Measurements from ENCODE around the gene ATMIN. TPM values are rescaled to one million over a fixed set of nuclear protein-coding genes. Genes with fewer than 3 reads are reported as not detected.

The ATMIN gene
- total RNA-seq, 1 experiment from 2014 or later: 46.7 TPM

DNA sequence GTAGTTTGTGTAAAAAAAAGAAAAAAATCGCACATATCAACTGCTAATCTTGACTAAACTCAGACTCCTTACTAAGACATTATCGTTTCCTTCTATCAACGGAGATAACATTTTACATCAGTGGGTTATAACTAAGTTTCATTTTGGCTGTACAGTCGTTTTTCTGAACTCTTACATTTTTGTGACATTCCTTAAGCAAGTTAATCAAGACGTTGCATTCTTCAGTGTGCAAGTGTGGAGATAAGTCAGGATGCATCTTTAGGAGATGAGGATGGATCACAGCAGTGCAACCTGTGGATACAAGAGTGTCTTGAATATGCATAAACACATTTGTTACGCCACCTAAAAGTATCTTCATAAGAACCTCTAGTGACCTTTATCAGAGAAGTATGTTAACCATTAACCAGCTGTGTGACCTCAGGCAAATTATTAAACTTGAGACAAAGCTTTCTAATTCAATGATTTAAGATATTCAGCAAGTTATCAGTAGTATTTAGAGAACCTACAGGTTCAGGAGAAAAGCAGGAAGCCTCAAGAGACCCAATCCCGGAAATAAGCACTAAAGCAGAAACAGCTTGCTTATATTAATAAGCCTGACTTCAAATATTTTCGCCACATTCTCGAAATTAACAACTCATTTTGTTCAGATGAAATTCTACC lies 38.4 kb upstream of the ATMIN start:
- Histone ChIP-seq H3K79me2 (ENCODE audit: insufficient read depth, low read length) (peaks cover 100% of the 10 kb centered on the region), H3K27ac (ENCODE audit: low read depth, low read length) (no peak overlapping the region), H4K20me1 (ENCODE audit: insufficient read depth) (peaks cover 4% of the 10 kb centered on the region; the same call in 1 of the 2 replicates), H3K9ac (ENCODE audit: low read length) (no peak overlapping the region), H3K36me3 (ENCODE audit: control insufficient read depth in 1 of 2, insufficient read depth in 2 of 2, low read length in 2 of 2) (peaks cover 0 to 6% of the 10 kb centered on the region in 2 experiments; a peak in 2 of 4 replicates), H3K4me2 (ENCODE audit: low read length) (peak overlapping the region; percentile 9; the same call in 1 of the 2 replicates), H3K27me3 (ENCODE audit: insufficient read depth, low read length) (no peaks in the 10 kb centered on the region), H3K9me3 (ENCODE audit: control insufficient read depth in 1 of 2, insufficient read depth in 1 of 2, low read depth in 1 of 2, low read length in 2 of 2) (no peaks in the 10 kb centered on the region), H2AFZ (ENCODE audit: low read depth, low read length, poor library complexity, severe bottlenecking) (no peak overlapping the region), H3K4me3 (replicated peaks in 1 of 2; ENCODE audit: low read depth in 1 of 2, low read length in 2 of 2) (no peak overlapping the region), H3K9me2 (ENCODE audit: insufficient read depth) (0 out of 2 replicates have a peak, but pooled peaks cover 3% of the 10 kb centered on the region), H3K4me1 (ENCODE audit: control insufficient read depth in 1 of 2, insufficient read depth in 2 of 2, low read length in 2 of 2) (peaks cover 16 to 36% of the 10 kb centered on the region in 2 experiments)
- BruUV-seq (replicated peaks): no TSS peak
- CTCF ChIA-PET: interaction anchor here (1.0 kb wide), 1 partner anchor 8 kb away, joined by 6 read pairs; no protein-coding TSS in a partner anchor
- no peak for TF ChIP-seq TCF7L2 (IDR thresholded peaks at IDR 0.05; ENCODE audit: borderline replicate concordance, extremely low read depth, insufficient read depth, insufficient read length)
- no peak for TF ChIP-seq RAD21 (IDR thresholded peaks at IDR 0.05; ENCODE audit: low read depth)
- no peak for TF ChIP-seq EZH2 (IDR thresholded peaks at IDR 0.05)
- no peak for TF ChIP-seq ZNF274 (IDR thresholded peaks at IDR 0.05; ENCODE audit: low read depth, low read length)
- TF ChIP-seq JUND (IDR thresholded peaks at IDR 0.05): no peak
- TF ChIP-seq, protein P1, sequence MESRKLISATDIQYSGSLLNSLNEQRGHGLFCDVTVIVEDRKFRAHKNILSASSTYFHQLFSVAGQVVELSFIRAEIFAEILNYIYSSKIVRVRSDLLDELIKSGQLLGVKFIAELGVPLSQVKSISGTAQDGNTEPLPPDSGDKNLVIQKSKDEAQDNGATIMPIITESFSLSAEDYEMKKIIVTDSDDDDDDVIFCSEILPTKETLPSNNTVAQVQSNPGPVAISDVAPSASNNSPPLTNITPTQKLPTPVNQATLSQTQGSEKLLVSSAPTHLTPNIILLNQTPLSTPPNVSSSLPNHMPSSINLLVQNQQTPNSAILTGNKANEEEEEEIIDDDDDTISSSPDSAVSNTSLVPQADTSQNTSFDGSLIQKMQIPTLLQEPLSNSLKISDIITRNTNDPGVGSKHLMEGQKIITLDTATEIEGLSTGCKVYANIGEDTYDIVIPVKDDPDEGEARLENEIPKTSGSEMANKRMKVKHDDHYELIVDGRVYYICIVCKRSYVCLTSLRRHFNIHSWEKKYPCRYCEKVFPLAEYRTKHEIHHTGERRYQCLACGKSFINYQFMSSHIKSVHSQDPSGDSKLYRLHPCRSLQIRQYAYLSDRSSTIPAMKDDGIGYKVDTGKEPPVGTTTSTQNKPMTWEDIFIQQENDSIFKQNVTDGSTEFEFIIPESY (IDR thresholded peaks at IDR 0.05; ENCODE audit: extremely low read depth, insufficient replicate concordance, low read length): no peak
- TF ChIP-seq POLR2A (IDR thresholded peaks at IDR 0.05; ENCODE audit: borderline replicate concordance, extremely low read depth, insufficient read depth, insufficient read length): no peak
- TF ChIP-seq, protein P2, sequence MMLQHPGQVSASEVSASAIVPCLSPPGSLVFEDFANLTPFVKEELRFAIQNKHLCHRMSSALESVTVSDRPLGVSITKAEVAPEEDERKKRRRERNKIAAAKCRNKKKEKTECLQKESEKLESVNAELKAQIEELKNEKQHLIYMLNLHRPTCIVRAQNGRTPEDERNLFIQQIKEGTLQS (IDR thresholded peaks at IDR 0.05): no peak
- POLR2A ChIA-PET: interaction anchor here (0.6 to 0.7 kb wide), 2 partner anchors 15 to 19 kb away, joined by 3 read pairs; no protein-coding TSS in a partner anchor
- ATAC-seq (no peak), DNase-seq (ENCODE audit: low read depth, low spot score) (no peak)
- RAD21 ChIA-PET (ENCODE audit: low non-redundant PET in 1 of 2, low total read pairs in 2 of 2, uncharacterized antibody in 2 of 2, unreplicated experiment in 2 of 2): no interaction called here
- intact Hi-C loops (cut with micrococcal nuclease): no loop called here

All from HCT116 (cell line).